ENCODE results near the gene TRPM4.

DNA sequence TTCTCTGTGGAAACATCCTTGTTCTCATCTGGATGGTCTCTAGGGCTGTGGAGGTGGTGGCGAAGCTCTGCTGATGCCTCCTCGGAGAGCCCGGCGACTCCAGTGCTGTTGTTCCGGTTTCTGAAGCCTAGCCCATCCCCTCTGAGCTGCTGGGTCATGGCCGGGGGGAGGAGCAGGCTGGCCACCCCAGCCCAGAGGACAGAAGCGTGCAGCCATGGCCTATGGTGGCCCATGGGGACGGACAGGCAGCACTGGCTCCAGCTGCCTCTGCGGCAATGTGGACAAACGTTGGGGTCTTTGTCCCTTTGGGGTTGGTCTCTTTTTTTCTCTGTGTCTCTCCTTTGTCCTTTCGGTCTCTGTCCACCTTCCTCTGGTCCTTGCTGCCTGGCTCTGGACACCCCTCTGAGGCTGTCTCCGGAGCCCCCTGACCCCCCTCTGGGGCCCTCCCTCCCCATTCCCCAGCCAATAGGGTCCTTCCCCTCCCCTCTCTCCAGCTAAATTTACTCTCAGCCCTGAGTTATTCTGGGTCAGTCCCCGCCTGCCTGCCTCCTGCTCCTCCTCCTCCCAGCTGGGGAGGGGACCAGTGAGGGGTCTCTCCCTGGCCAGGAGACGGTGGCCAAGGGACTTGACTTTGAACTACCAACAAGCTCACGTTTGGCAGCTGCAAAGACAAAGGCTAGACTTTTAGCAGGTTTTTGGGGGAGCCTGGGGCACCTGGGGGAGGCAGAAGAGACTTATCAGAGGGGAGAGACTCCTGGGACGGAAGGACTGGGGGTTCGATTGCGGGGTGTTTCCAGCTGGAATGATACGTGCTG, 2.4 kb upstream of the TRPM4 start, which contains the start of gene HRC:
- TF ChIP-seq, protein P1, sequence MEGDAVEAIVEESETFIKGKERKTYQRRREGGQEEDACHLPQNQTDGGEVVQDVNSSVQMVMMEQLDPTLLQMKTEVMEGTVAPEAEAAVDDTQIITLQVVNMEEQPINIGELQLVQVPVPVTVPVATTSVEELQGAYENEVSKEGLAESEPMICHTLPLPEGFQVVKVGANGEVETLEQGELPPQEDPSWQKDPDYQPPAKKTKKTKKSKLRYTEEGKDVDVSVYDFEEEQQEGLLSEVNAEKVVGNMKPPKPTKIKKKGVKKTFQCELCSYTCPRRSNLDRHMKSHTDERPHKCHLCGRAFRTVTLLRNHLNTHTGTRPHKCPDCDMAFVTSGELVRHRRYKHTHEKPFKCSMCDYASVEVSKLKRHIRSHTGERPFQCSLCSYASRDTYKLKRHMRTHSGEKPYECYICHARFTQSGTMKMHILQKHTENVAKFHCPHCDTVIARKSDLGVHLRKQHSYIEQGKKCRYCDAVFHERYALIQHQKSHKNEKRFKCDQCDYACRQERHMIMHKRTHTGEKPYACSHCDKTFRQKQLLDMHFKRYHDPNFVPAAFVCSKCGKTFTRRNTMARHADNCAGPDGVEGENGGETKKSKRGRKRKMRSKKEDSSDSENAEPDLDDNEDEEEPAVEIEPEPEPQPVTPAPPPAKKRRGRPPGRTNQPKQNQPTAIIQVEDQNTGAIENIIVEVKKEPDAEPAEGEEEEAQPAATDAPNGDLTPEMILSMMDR (tag by site-specific recombination; IDR thresholded peaks at IDR 0.05), result no peak
- TF ChIP-seq ZNF449 (tag by site-specific recombination; IDR thresholded peaks at IDR 0.05) (no peak), TCF7L2 (IDR thresholded peaks at IDR 0.05; ENCODE audit: borderline replicate concordance, low read depth, low read length) (no peak)

Measured in HEK293 (cell line).